ENCODE results near the gene OR51F2.

DNA sequence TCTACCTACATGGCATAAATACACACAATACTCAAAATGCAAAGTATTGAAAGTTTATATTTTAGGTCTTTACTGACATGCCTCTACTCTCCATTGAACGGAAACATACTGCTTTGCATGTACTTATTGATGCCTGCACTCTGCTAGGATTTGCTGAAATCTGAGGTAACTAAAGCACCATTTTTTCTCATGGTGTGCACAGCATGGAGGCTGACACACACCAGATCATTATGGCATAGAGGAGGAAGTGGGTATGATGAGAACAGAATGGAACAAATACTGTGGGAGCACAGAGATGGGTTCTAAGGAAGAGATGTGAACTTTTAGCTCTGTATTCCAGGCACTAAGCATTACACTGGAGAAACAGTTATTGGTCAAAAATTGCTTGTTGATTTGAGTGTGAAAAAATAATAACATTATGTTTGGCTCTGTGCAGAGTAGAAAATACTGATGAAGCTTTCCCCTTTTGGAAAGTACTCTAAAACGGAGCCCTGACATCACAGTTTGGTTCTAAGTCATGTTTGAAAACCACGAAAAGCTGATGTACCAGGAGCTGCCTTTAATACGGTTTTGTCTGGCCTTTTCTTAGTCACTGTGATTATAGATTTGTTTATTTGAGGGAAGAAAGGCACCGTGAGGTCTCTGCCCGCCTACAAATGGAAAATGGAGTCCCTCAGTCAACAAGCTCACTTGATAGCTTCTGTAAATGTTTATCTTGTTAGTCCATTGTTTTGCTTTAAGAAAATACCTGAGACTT, 22.5 kb upstream of the OR51F2 start:
- no peak for TF ChIP-seq YY1 (IDR thresholded peaks at IDR 0.05; ENCODE audit: insufficient read depth, insufficient read length)
- TF ChIP-seq ZNF274 (IDR thresholded peaks at IDR 0.05; ENCODE audit: low read depth, low read length): no peak
